SJCRH30 (cell line): ENCODE data around the gene FGFR1OP2. TPM values are rescaled to one million over a fixed set of nuclear protein-coding genes. Genes with fewer than 3 reads are reported as not detected.
A peak's percentile ranks its signal among the peaks of the same experiment; 100 is the strongest.
"Not testable (repeated sequence)": the region's sequence is repeated elsewhere in the genome, so short reads cannot be mapped to it uniquely, and the experiment has no call there.

Experiments
- DNase-seq, 2 experiments: peaks; one replicate each; pipeline ENCODE4 v3.0.0-alpha.2; 2015 to 2020
- H3K27ac ChIP-seq: fragments of 250-450 bp; sonication (Bioruptor Pico); 2 replicates; pipeline ENCODE4 v1.5.1; 2020; ENCODE audit warnings: mild to moderate bottlenecking, moderate library complexity
- H3K27me3 ChIP-seq: fragments of 250-450 bp; sonication (Bioruptor Pico); 2 replicates; pipeline ENCODE4 v1.5.1; 2020; ENCODE audit warnings: mild to moderate bottlenecking, moderate library complexity
- H3K36me3 ChIP-seq: fragments of 250-450 bp; sonication (Bioruptor Pico); 2 replicates; pipeline ENCODE4 v1.5.1; 2020; ENCODE audit warnings: mild to moderate bottlenecking, moderate library complexity
- H3K4me1 ChIP-seq: fragments of 250-450 bp; sonication (Bioruptor Pico); 2 replicates; pipeline ENCODE4 v1.5.1; 2020; ENCODE audit warnings: mild to moderate bottlenecking, moderate library complexity
- H3K4me3 ChIP-seq: fragments of 250-450 bp; sonication (Bioruptor Pico); 2 replicates; pipeline ENCODE4 v1.5.1; 2020; ENCODE audit warnings: mild to moderate bottlenecking, moderate library complexity
- H3K9me3 ChIP-seq: fragments of 250-450 bp; sonication (Bioruptor Pico); replicated peaks from 2 replicates; pipeline ENCODE4 v1.5.1; 2020; ENCODE audit warnings: mild to moderate bottlenecking, moderate library complexity
- total RNA-seq: library from RNA; depleted of rRNA; stranded (reverse); fragments of >200 nt; shearing (Covaris generic); gene quantifications from 2 replicates; pipeline ENCODE4 v1.2.3, GENCODE V29; 2014; rRNA removed

FGFR1OP2 gene
- total RNA-seq: 53.1 and 56.3 TPM in 2 replicates

GRCh38 chr12:26937863-26938700 is at the start of gene FGFR1OP2, which contains the start of gene INTS13:
Gene FGFR1OP2, plus strand, starts transcription at chr12:26938470. Its CDS starts 15,689 bp downstream, at chr12:26954159.
Gene INTS13, minus strand, starts transcription at chr12:26937981. Its CDS starts 1,178 bp downstream, at chr12:26936803.
- Histone ChIP-seq H3K4me3 (peak within 1 kb of the TSS; percentile 86), H3K36me3 (no peaks in the 10 kb centered on the region), H3K4me1 (peaks cover 14% of the 10 kb centered on the region), H3K27ac (peak within 1 kb of the TSS; percentile 93), H3K27me3 (no peaks in the 10 kb centered on the region), H3K9me3 (no peaks in the 10 kb centered on the region)
- DNase-seq: peak; percentile 99 to 100

- H3K9me3 ChIP-seq: no peaks in the 10 kb centered on the region
- no peaks in the 10 kb centered on the region for H3K27me3 ChIP-seq
- H3K36me3 ChIP-seq: no peaks in the 10 kb centered on the region
- no peaks in the 10 kb centered on the region for H3K4me1 ChIP-seq
- H3K4me3 ChIP-seq: no peak overlapping the region
- no peak for DNase-seq
- no peak overlapping the region for H3K27ac ChIP-seq
Measured at GRCh38 chr12:26890784-26891183, 47.5 kb upstream of the FGFR1OP2 start.

GRCh38 chr12:26891704-26892103 is 46.6 kb upstream of the FGFR1OP2 start:
- H3K9me3 ChIP-seq: no peaks in the 10 kb centered on the region
- H3K36me3 ChIP-seq: no peaks in the 10 kb centered on the region
- no peak overlapping the region for H3K4me3 ChIP-seq
- no peak for DNase-seq
- H3K27me3 ChIP-seq: no peaks in the 10 kb centered on the region
- no peaks in the 10 kb centered on the region for H3K4me1 ChIP-seq
- no peak overlapping the region for H3K27ac ChIP-seq

- no peak overlapping the region for H3K4me3 ChIP-seq
Measured at GRCh38 chr12:26895672-26896071, 42.6 kb upstream of the FGFR1OP2 start.

GRCh38 chr12:26896913-26897312 is 41.4 kb upstream of the FGFR1OP2 start:
- DNase-seq: no peak
- no peak overlapping the region for H3K4me3 ChIP-seq
- H3K27me3 ChIP-seq: no peaks in the 10 kb centered on the region
- no peaks in the 10 kb centered on the region; the same call in none of the 2 replicates for H3K9me3 ChIP-seq
- no peaks in the 10 kb centered on the region for H3K4me1 ChIP-seq
- peaks cover 13% of the 10 kb centered on the region; the same call in 1 of the 2 replicates for H3K36me3 ChIP-seq
- no peak overlapping the region for H3K27ac ChIP-seq

More at GRCh38 chr12:26895672-26896071, 42.6 kb upstream of the FGFR1OP2 start:
- H3K36me3 ChIP-seq: peaks cover 13% of the 10 kb centered on the region; the same call in 1 of the 2 replicates
- no peaks in the 10 kb centered on the region for H3K4me1 ChIP-seq
- no peaks in the 10 kb centered on the region; the same call in none of the 2 replicates for H3K9me3 ChIP-seq
- no peak for DNase-seq
- H3K27ac ChIP-seq: no peak overlapping the region
- no peaks in the 10 kb centered on the region for H3K27me3 ChIP-seq

- H3K36me3 ChIP-seq: peaks cover 19% of the 10 kb centered on the region
- not testable (repeated sequence) for H3K27ac ChIP-seq
Measured at GRCh38 chr12:26903396-26903795, 34.9 kb upstream of the FGFR1OP2 start.

GRCh38 chr12:26906024-26906423 is 32.2 kb upstream of the FGFR1OP2 start:
- peaks cover 26% of the 10 kb centered on the region for H3K36me3 ChIP-seq
- H3K4me1 ChIP-seq: no peaks in the 10 kb centered on the region
- H3K9me3 ChIP-seq: 0 out of 2 replicates have a peak, but pooled peaks cover 4% of the 10 kb centered on the region
- H3K27ac ChIP-seq: no peak overlapping the region
- no peaks in the 10 kb centered on the region for H3K27me3 ChIP-seq
- no peak overlapping the region for H3K4me3 ChIP-seq
- no peak for DNase-seq

More at GRCh38 chr12:26903396-26903795, 34.9 kb upstream of the FGFR1OP2 start:
- not testable (repeated sequence) for H3K4me3 ChIP-seq, H3K27me3 ChIP-seq, DNase-seq, H3K9me3 ChIP-seq, H3K4me1 ChIP-seq

- H3K36me3 ChIP-seq: peaks cover 32% of the 10 kb centered on the region
- 0 out of 2 replicates have a peak, but pooled peaks cover 4% of the 10 kb centered on the region for H3K9me3 ChIP-seq
- no peak overlapping the region for H3K4me3 ChIP-seq
- H3K4me1 ChIP-seq: no peaks in the 10 kb centered on the region
- no peaks in the 10 kb centered on the region for H3K27me3 ChIP-seq
- peak in 1 of 2 experiments; percentile 11 for DNase-seq
- no peak overlapping the region for H3K27ac ChIP-seq
Measured at GRCh38 chr12:26906704-26907103, 31.6 kb upstream of the FGFR1OP2 start.

GRCh38 chr12:26918321-26919215 is 19.7 kb upstream of the FGFR1OP2 start:
- no peak for DNase-seq
- Histone ChIP-seq H3K27ac (no peak overlapping the region), H3K27me3 (no peaks in the 10 kb centered on the region), H3K36me3 (peaks cover 21% of the 10 kb centered on the region), H3K4me3 (no peak overlapping the region), H3K4me1 (no peaks in the 10 kb centered on the region), H3K9me3 (no peaks in the 10 kb centered on the region)

GRCh38 chr12:26919216-26919555 is 19.1 kb upstream of the FGFR1OP2 start:
- peaks cover 21% of the 10 kb centered on the region for H3K36me3 ChIP-seq
- H3K27ac ChIP-seq: no peak overlapping the region
- no peaks in the 10 kb centered on the region for H3K27me3 ChIP-seq
- no peak for DNase-seq
- no peaks in the 10 kb centered on the region for H3K9me3 ChIP-seq
- H3K4me3 ChIP-seq: no peak overlapping the region
- H3K4me1 ChIP-seq: no peaks in the 10 kb centered on the region

GRCh38 chr12:26921886-26922285 is 16.4 kb upstream of the FGFR1OP2 start:
- no peaks in the 10 kb centered on the region; the same call in 1 of the 2 replicates for H3K9me3 ChIP-seq
- H3K4me3 ChIP-seq: no peak overlapping the region
- no peaks in the 10 kb centered on the region for H3K27me3 ChIP-seq
- H3K4me1 ChIP-seq: no peaks in the 10 kb centered on the region
- H3K36me3 ChIP-seq: peaks cover 42% of the 10 kb centered on the region
- no peak overlapping the region for H3K27ac ChIP-seq
- no peak for DNase-seq

- Histone ChIP-seq H3K9me3 (no peaks in the 10 kb centered on the region; the same call in 1 of the 2 replicates), H3K27ac (no peak overlapping the region), H3K27me3 (no peaks in the 10 kb centered on the region), H3K4me1 (no peaks in the 10 kb centered on the region), H3K36me3 (peaks cover 44% of the 10 kb centered on the region), H3K4me3 (no peak overlapping the region)
- DNase-seq: no peak
Measured at GRCh38 chr12:26928661-26929060, 9.6 kb upstream of the FGFR1OP2 start.

GRCh38 chr12:26929590-26929989 is 8.7 kb upstream of the FGFR1OP2 start:
- Histone ChIP-seq H3K4me3 (no peak overlapping the region), H3K27ac (no peak overlapping the region), H3K27me3 (no peaks in the 10 kb centered on the region), H3K9me3 (no peaks in the 10 kb centered on the region; the same call in 1 of the 2 replicates), H3K4me1 (no peaks in the 10 kb centered on the region), H3K36me3 (peaks cover 38% of the 10 kb centered on the region)
- no peak for DNase-seq

GRCh38 chr12:26935636-26936378 is 2.5 kb upstream of the FGFR1OP2 start:
- Histone ChIP-seq H3K4me1 (peaks cover 10% of the 10 kb centered on the region; the same call in 1 of the 2 replicates), H3K27me3 (no peaks in the 10 kb centered on the region), H3K36me3 (no peaks in the 10 kb centered on the region), H3K4me3 (no peak overlapping the region), H3K27ac (no peak overlapping the region), H3K9me3 (no peaks in the 10 kb centered on the region)
- DNase-seq: no peak
